Colonic mucosa (tissue), 4 donors: Measurements from ENCODE around the gene POLD4. TPM values are rescaled to one million over a fixed set of nuclear protein-coding genes. Genes with fewer than 3 reads are reported as not detected.

ENCODE experiments used
- DNase-seq: peaks from one replicate; pipeline ENCODE4 v3.0.0-alpha.2; 2020
- H3K27ac ChIP-seq: fragments of 200-600 bp; one replicate; pipeline ENCODE4 v1.8.0; 2021
- H3K27me3 ChIP-seq: fragments of 200-600 bp; one replicate; pipeline ENCODE4 v1.8.0; 2021
- H3K36me3 ChIP-seq: fragments of 200-600 bp; one replicate; pipeline ENCODE4 v1.8.0; 2021
- H3K4me1 ChIP-seq: fragments of 200-600 bp; one replicate; pipeline ENCODE4 v1.8.0; 2021; ENCODE audit warnings: mild to moderate bottlenecking
- H3K4me3 ChIP-seq: fragments of 200-600 bp; one replicate; pipeline ENCODE4 v1.8.0; 2021
- H3K9ac ChIP-seq, 2 donors: one replicate each; pipeline ENCODE4 v1.7.0; 2013; ENCODE audit warnings: control low read depth in 2 of 2, low read depth in 2 of 2, low read length in 2 of 2
- H3K9me3 ChIP-seq: fragments of 200-600 bp; one replicate; pipeline ENCODE4 v1.8.0; 2021
- CTCF ChIP-seq: fragments of 200-600 bp; IDR thresholded peaks from one replicate; pipeline ENCODE4 v1.8.0; 2022; ENCODE audit warnings: antibody characterized with exemption, mild to moderate bottlenecking
- intact Hi-C: fragments of 100-400 bp; cut with DNase I; formaldehyde crosslinking; loops from one replicate; pipeline ENCODE4 v1.14.1; 2022
- total RNA-seq, 2 donors: library from RNA; stranded (reverse); fragmentation: NEBNext Ultra II Directional in 1 of 2; extraction: Animal tissue kit (Norgen Biotek cat#: 25700) in 1 of 2; gene quantifications; one replicate each; pipeline ENCODE4 v1.2.1, GENCODE V29; 2021
- donor health status: healthy.
- donor health status: DM: no; HTN: no; CAD: no.
- donor health status: DM: no; HTN: no; CAD: no.

The POLD4 gene
- total RNA-seq, 2 donors from 2014 or later, result 186 to 203 TPM

GRCh38 chr11:67371911-67372320 lies 18.6 kb upstream of the POLD4 start:
- Histone ChIP-seq H3K9ac (peak overlapping the region in 1 of 2 donors; percentile 57), H3K9me3 (no peaks in the 10 kb centered on the region), H3K27me3 (no peaks in the 10 kb centered on the region), H3K36me3 (no peaks in the 10 kb centered on the region), H3K4me3 (peak overlapping the region; percentile 75), H3K4me1 (peaks cover 20% of the 10 kb centered on the region), H3K27ac (peak overlapping the region; percentile 95)
- TF ChIP-seq CTCF, result no peak
- intact Hi-C loops, result no loop called here
- no peak for DNase-seq

- peak overlapping the region in 1 of 2 donors; percentile 57 for H3K9ac ChIP-seq
- H3K4me1 ChIP-seq, result peaks cover 23% of the 10 kb centered on the region
- no peaks in the 10 kb centered on the region for H3K36me3 ChIP-seq
- no peaks in the 10 kb centered on the region for H3K27me3 ChIP-seq
- H3K27ac ChIP-seq, result peak overlapping the region; percentile 95
- intact Hi-C loops, result no loop called here
- TF ChIP-seq CTCF, result no peak
- no peaks in the 10 kb centered on the region for H3K9me3 ChIP-seq
- DNase-seq, result peak; percentile 57
- H3K4me3 ChIP-seq, result no peak overlapping the region
Measured at GRCh38 chr11:67371189-67371910, 18.0 kb upstream of the POLD4 start.

GRCh38 chr11:67370351-67371076 lies 17.2 kb upstream of the POLD4 start:
- Histone ChIP-seq H3K4me1 (peaks cover 26% of the 10 kb centered on the region), H3K9me3 (no peaks in the 10 kb centered on the region), H3K36me3 (no peaks in the 10 kb centered on the region), H3K27me3 (no peaks in the 10 kb centered on the region), H3K27ac (no peak overlapping the region), H3K4me3 (no peak overlapping the region), H3K9ac (no peak overlapping the region)
- no peak for DNase-seq
- no peak for TF ChIP-seq CTCF
- intact Hi-C loops, result no loop called here

GRCh38 chr11:67369801-67370284 lies 16.5 kb upstream of the POLD4 start:
- H3K4me3 ChIP-seq, result no peak overlapping the region
- H3K9me3 ChIP-seq, result no peaks in the 10 kb centered on the region
- no peak overlapping the region for H3K9ac ChIP-seq
- H3K36me3 ChIP-seq, result no peaks in the 10 kb centered on the region
- no peaks in the 10 kb centered on the region for H3K27me3 ChIP-seq
- no peak for DNase-seq
- no peak for TF ChIP-seq CTCF
- no peak overlapping the region for H3K27ac ChIP-seq
- H3K4me1 ChIP-seq, result peaks cover 26% of the 10 kb centered on the region
- intact Hi-C loops, result no loop called here

GRCh38 chr11:67369275-67369674 lies 15.9 kb upstream of the POLD4 start:
- Histone ChIP-seq H3K4me3 (no peak overlapping the region), H3K9ac (no peak overlapping the region), H3K9me3 (no peaks in the 10 kb centered on the region), H3K27me3 (no peaks in the 10 kb centered on the region), H3K36me3 (no peaks in the 10 kb centered on the region), H3K4me1 (peaks cover 21% of the 10 kb centered on the region), H3K27ac (no peak overlapping the region)
- TF ChIP-seq CTCF, result no peak
- DNase-seq, result no peak
- intact Hi-C loops, result no loop called here
